ENCODE measurements around the gene ARFGAP1. TPM values are rescaled to one million over a fixed set of nuclear protein-coding genes. Genes with fewer than 3 reads are reported as not detected.

ARFGAP1 gene
- total and polyA plus RNA-seq, 2 of the 4 experiments (the other 2 are of a cell fraction) = 59.1 to 194 TPM

GRCh38 chr20:63326314-63327230 is 54.0 kb downstream of the ARFGAP1 start:
- no peak for DNase-seq
- H3K9me3 ChIP-seq (ENCODE audit: control insufficient read depth, insufficient read depth, low read length) = no peaks in the 10 kb centered on the region
- ChIA-PET CTCF (no interaction called here), POLR2A (ENCODE audit: unreplicated experiment) (no interaction called here)
- no peak overlapping the region for H3K14ac ChIP-seq (replicated peaks; ENCODE audit: low read depth, low read length)
- no peaks in the 10 kb centered on the region for H3K4me1 ChIP-seq (ENCODE audit: control insufficient read depth, insufficient read depth, low read length)
- H3K4me3 ChIP-seq (ENCODE audit: insufficient read depth, low read depth, low read length) = no peak overlapping the region
- 74% methylated on average over 6 of the region's 15 CpGs; no CpG with 5 or more reads in 1 of the 2 experiments for WGBS, 2 experiments (ENCODE audit: extremely low coverage in 2 of 2, insufficient read length in 1 of 2)
- no peak overlapping the region for H3K23ac ChIP-seq (ENCODE audit: low read depth, low read length)
- dilution Hi-C loops (cut with HindIII; ENCODE audit: low sequenced_read_pairs, unreplicated experiment) = no loop called here
- no peak overlapping the region for H3K9ac ChIP-seq (ENCODE audit: low read depth, low read length)
- no TSS peak for BruUV-seq (replicated peaks)
- ATAC-seq (ENCODE audit: low read depth) = no peak
- H2AFZ ChIP-seq (replicated peaks; ENCODE audit: low read length, poor library complexity) = peak overlapping the region; percentile 67
- H3K27ac ChIP-seq (ENCODE audit: insufficient read depth, low read length) = no peak overlapping the region
- no peak overlapping the region for H2BK120ac ChIP-seq (ENCODE audit: low read depth, low read length)
- no peak overlapping the region for H3K4ac ChIP-seq (ENCODE audit: low read depth, low read length)
- H3K18ac ChIP-seq (ENCODE audit: low read depth, low read length) = no peak overlapping the region
- in situ Hi-C loops (cut with MboI; ENCODE audit: low sequenced_read_pairs) = no loop called here
- peaks cover 33% of the 10 kb centered on the region for H3K27me3 ChIP-seq (ENCODE audit: control insufficient read depth, insufficient read depth, low read length)
- peak overlapping the region; percentile 42 for H2AK9ac ChIP-seq (replicated peaks; ENCODE audit: low read depth, low read length, poor library complexity)
- no peak overlapping the region for H2BK20ac ChIP-seq (ENCODE audit: low read depth, low read length)
- H3K9me1 ChIP-seq (ENCODE audit: insufficient read depth, low read length) = no peaks in the 10 kb centered on the region
- no peak overlapping the region for H3K4me2 ChIP-seq (ENCODE audit: low read depth, low read length)
- no peaks in the 10 kb centered on the region for H3K36me3 ChIP-seq (ENCODE audit: control insufficient read depth, insufficient read depth, low read length)
- no peak overlapping the region for H2AK5ac ChIP-seq (ENCODE audit: low read depth, low read length)
- H4K91ac ChIP-seq (ENCODE audit: insufficient read depth, low read depth, low read length) = no peak overlapping the region
- no peak overlapping the region for H4K5ac ChIP-seq (ENCODE audit: low read depth, low read length)
- no peak overlapping the region for H3K56ac ChIP-seq (ENCODE audit: extremely low read depth, insufficient read depth, low read length)
- intact Hi-C loops (cut with micrococcal nuclease) = no loop called here
- H4K8ac ChIP-seq (ENCODE audit: low read depth in 2 of 2, low read length in 2 of 2) = no peak overlapping the region
- H2BK15ac ChIP-seq (ENCODE audit: low read depth, low read length) = no peak overlapping the region
- H4K20me1 ChIP-seq (ENCODE audit: insufficient read depth, low read length) = no peaks in the 10 kb centered on the region
- no peak overlapping the region for H2BK5ac ChIP-seq (ENCODE audit: low read depth, low read length, poor library complexity, severe bottlenecking)
- H3K79me1 ChIP-seq (ENCODE audit: low read depth in 1 of 2, low read length in 2 of 2) = no peaks in the 10 kb centered on the region
- TF ChIP-seq FOS (IDR thresholded peaks at IDR 0.05; ENCODE audit: low read depth, low read length) (no peak), MXI1 (IDR thresholded peaks at IDR 0.05; ENCODE audit: borderline replicate concordance, low read depth, low read length) (no peak), POLR2A (IDR thresholded peaks at IDR 0.05; ENCODE audit: low read depth, low read length) (no peak), MAFK (IDR thresholded peaks at IDR 0.05; ENCODE audit: low read depth, low read length) (no peak), CHD1 (IDR thresholded peaks at IDR 0.05; ENCODE audit: low read depth, low read length) (no peak), SMC3 (IDR thresholded peaks at IDR 0.05; ENCODE audit: low read depth, low read length) (no peak), CEBPB (IDR thresholded peaks at IDR 0.05; ENCODE audit: low read depth, low read length) (no peak), MAZ (IDR thresholded peaks at IDR 0.05; ENCODE audit: borderline replicate concordance, low read depth, low read length) (no peak), NFE2L2 (IDR thresholded peaks at IDR 0.05; ENCODE audit: low read depth, low read length) (no peak), RCOR1 (IDR thresholded peaks at IDR 0.05; ENCODE audit: insufficient replicate concordance, low read length) (no peak), USF2 (IDR thresholded peaks at IDR 0.05; ENCODE audit: low read depth, low read length) (no peak), RFX5 (IDR thresholded peaks at IDR 0.05; ENCODE audit: low read depth, low read length) (no peak), RAD21 (IDR thresholded peaks at IDR 0.05; ENCODE audit: low read length) (no peak), ELK1 (IDR thresholded peaks at IDR 0.05; ENCODE audit: borderline replicate concordance, low read depth, low read length) (no peak), CTCF (conservative IDR thresholded peaks at IDR 0.05; ENCODE audit: low read depth, low read length) (no peak)
